Subcutaneous abdominal adipose tissue (tissue), 5 donors: ENCODE measurements around the gene ADGRD1.

ENCODE experiments used
- H3K27ac ChIP-seq: one replicate; pipeline ENCODE4 v1.7.0; 2013; ENCODE audit warnings: low read depth, mild to moderate bottlenecking, inconsistent platforms, low read length, moderate library complexity
- H3K27me3 ChIP-seq, 5 donors: one replicate each; pipeline ENCODE4 v1.7.0; 2013; ENCODE audit warnings: low read length in 5 of 5, inconsistent platforms in 1 of 5; ENCODE audit not compliant: control insufficient read depth in 5 of 5, insufficient read depth in 4 of 5
- H3K36me3 ChIP-seq, 5 donors: one replicate each; pipeline ENCODE4 v1.7.0; 2013; ENCODE audit warnings: low read length in 5 of 5; ENCODE audit not compliant: control insufficient read depth in 5 of 5, insufficient read depth in 5 of 5
- H3K4me1 ChIP-seq, 5 donors: one replicate each; pipeline ENCODE4 v1.7.0; 2013; ENCODE audit warnings: low read length in 5 of 5, mild to moderate bottlenecking in 3 of 5, moderate library complexity in 1 of 5; ENCODE audit not compliant: control insufficient read depth in 5 of 5, insufficient read depth in 5 of 5
- H3K4me3 ChIP-seq, 5 donors: one replicate each; pipeline ENCODE4 v1.7.0; 2013; ENCODE audit warnings: low read length in 5 of 5, low read depth in 1 of 5
- H3K9ac ChIP-seq, 5 donors: one replicate each; pipeline ENCODE4 v1.7.0; 2013; ENCODE audit warnings: low read length in 5 of 5, mild to moderate bottlenecking in 4 of 5, moderate library complexity in 3 of 5
- H3K9me3 ChIP-seq, 5 donors: one replicate each; pipeline ENCODE4 v1.7.0; 2013; ENCODE audit warnings: low read length in 5 of 5; ENCODE audit not compliant: control insufficient read depth in 5 of 5
- donor health status: healthy.
- donor health status: healthy.
- donor health status: healthy.
- donor health status: healthy.
- donor health status: healthy.

ADGRD1 gene

DNA sequence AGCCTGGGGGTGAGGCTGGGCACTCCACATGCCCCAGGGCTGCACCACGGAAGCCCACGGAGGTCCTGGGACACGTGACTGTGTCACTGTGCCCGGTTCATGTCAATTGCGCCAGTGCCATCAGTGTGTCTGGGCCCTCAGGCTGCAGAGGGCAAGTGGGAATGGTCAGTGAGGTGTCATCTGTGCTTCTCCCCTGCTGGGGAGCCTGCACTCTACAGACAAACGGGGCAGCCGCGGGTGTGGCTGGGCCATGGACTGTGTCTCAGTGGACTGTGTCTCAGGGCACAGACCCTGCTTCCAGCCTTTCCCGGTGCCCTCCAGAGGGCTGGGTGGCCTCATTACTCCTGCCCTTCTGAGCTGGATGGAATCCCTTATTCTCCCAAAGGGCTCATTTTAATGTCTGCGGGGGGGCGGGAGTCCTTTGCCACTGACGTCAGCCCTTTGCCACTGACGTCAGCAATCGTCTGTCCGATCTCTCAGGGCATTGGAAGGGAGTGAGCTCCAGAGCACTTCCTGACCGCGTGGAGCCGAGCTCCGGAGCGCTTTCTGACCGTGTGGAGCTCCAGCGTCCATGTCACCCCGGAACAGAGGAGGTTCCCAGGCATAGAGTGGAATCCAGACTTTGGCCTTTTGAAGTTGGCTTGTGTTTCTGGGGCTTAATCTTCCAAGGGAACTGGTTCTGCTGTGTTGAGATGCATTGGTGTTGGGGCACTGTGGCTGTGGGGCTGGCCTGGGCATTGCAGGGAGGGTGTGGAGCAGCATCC, 72.4 kb downstream of the ADGRD1 start:
- Histone ChIP-seq H3K4me1 (peaks cover 0 to 8% (median 2%) of the 10 kb centered on the region in 5 donors), H3K9me3 (no peaks in the 10 kb centered on the region), H3K9ac (no peak overlapping the region), H3K4me3 (no peak overlapping the region), H3K27me3 (peaks cover 0 to 13% (median 2%) of the 10 kb centered on the region in 5 donors), H3K36me3 (peaks cover 0 to 2% (median 0%) of the 10 kb centered on the region in 5 donors), H3K27ac (no peak overlapping the region)

DNA sequence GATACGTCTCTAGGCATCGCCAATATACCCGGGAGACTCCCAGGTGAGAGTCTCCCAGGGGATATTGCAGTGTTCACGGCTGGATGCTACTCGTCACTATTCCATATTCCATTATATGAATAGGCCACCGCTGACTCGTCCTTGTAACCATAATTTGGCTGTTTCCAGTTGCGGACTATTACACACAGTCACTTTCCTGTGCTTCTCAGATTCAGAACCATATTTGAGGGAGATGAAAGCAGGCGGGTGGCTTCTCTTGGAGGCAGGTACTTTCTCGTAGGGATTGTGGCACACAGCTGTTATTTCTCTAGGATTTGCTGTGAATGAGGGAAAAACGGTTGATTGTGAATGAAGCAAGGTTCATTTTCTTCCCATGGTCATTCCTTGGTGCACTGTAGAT, 73.0 kb downstream of the ADGRD1 start:
- no peak overlapping the region for H3K4me3 ChIP-seq
- no peak overlapping the region for H3K27ac ChIP-seq
- no peak overlapping the region for H3K9ac ChIP-seq
- peaks cover 0 to 2% (median 0%) of the 10 kb centered on the region in 5 donors for H3K36me3 ChIP-seq
- no peaks in the 10 kb centered on the region for H3K9me3 ChIP-seq
- peaks cover 0 to 13% (median 5%) of the 10 kb centered on the region in 5 donors for H3K27me3 ChIP-seq
- H3K4me1 ChIP-seq: peaks cover 0 to 8% (median 2%) of the 10 kb centered on the region in 5 donors

DNA sequence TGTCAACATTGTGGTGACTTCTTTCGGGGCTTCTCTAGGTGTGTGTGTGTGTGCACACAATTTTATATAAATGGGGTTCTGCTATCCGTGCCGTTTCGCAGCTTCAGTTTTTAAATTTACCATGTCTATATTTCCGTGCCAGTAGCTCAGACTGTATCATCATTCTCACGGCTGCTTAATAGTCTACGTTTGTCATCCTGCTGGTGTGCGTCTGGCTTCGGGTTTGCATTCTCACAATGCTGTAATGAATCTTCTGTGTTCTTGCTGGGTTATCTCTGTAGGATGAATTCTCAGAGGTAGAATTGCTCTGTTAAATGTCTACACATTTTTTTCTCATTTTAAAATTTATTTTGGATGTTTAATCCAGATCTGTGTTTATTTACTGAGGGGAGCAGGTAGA, 73.6 kb downstream of the ADGRD1 start:
- no peaks in the 10 kb centered on the region for H3K9me3 ChIP-seq
- H3K9ac ChIP-seq: no peak overlapping the region
- no peak overlapping the region for H3K4me3 ChIP-seq
- H3K4me1 ChIP-seq: peaks cover 0 to 8% (median 2%) of the 10 kb centered on the region in 5 donors
- no peak overlapping the region for H3K27ac ChIP-seq
- peaks cover 0 to 13% (median 7%) of the 10 kb centered on the region in 5 donors for H3K27me3 ChIP-seq
- peaks cover 0 to 2% (median 0%) of the 10 kb centered on the region in 5 donors for H3K36me3 ChIP-seq

DNA sequence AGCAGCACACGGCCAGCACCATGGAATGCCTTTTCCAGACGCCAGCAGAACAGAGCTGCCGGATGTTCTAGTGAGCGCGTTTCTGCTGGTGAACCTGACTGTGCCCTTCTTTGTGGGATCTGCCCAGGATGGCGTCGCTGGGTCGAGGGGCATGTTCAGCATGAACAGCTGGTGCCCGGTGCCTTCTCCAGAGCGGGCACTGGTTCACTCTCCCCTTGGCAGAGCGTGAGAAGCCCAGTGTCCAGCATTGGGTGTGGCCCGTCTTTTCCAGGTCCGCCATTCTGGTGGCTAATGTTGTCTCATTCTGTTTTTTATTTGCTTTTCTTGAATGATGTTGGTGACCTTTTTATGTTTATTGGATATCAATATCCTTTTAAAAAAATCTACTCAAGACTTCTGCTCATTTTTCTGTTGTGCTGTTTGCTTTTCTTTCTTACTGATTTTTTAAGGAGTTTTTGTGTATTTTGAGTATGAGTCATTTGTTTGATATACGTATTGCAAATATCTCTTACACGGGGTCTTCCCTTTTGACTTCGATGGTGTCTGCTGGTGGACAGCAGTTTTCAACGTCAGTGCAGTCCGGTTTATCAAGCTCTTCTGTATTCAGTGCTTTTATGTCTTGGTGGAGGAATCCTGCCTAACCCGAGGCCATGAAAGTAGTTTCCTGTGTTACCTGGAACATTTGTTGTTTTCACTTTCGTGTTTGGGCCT, 74.3 kb downstream of the ADGRD1 start:
- Histone ChIP-seq H3K9ac (no peak overlapping the region), H3K9me3 (no peaks in the 10 kb centered on the region), H3K27ac (no peak overlapping the region), H3K27me3 (peaks cover 0 to 13% (median 8%) of the 10 kb centered on the region in 5 donors), H3K4me1 (peaks cover 0 to 8% (median 2%) of the 10 kb centered on the region in 5 donors), H3K36me3 (peaks cover 0 to 2% (median 0%) of the 10 kb centered on the region in 5 donors), H3K4me3 (no peak overlapping the region)

DNA sequence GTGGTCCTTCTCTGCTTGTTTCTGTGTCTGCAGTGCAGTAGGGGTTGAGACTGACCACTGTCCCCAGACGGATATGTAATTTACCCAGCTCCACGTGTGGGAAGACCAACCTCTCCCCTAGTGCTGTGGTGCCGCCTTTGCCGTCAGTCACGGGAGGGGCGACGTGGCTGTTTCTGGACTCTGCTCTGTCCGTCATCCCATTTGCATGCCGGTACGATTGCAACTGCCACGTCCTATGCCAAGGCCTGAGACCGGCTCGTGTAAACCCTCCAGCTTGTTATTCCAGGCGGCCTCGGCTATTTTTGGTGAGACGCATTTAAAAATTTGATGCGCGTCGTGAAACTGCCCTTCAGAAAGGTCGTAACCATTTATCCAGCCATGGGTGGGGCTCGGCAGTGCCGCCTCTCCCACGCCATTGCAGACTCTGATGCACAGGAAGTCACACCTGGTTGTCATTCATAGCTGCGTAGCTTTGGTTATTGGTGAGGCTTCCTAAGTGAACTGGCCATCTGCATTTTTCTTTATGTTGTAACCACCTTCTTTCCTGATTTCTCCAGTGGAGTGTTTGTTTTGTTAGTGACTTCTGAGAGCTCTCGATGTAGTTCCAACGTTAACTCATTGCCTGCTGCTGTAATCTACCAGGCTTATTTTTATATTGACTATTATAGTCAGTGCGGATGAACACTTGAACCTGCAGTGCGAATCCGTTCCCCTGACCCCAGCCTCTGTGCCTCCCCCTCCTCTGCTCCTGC, 75.1 kb downstream of the ADGRD1 start:
- Histone ChIP-seq H3K9me3 (no peaks in the 10 kb centered on the region), H3K4me1 (peaks cover 0 to 8% (median 2%) of the 10 kb centered on the region in 5 donors), H3K27me3 (peaks cover 0 to 14% (median 8%) of the 10 kb centered on the region in 5 donors), H3K36me3 (peaks cover 0 to 2% (median 0%) of the 10 kb centered on the region in 5 donors), H3K9ac (no peak overlapping the region), H3K4me3 (no peak overlapping the region), H3K27ac (no peak overlapping the region)

DNA sequence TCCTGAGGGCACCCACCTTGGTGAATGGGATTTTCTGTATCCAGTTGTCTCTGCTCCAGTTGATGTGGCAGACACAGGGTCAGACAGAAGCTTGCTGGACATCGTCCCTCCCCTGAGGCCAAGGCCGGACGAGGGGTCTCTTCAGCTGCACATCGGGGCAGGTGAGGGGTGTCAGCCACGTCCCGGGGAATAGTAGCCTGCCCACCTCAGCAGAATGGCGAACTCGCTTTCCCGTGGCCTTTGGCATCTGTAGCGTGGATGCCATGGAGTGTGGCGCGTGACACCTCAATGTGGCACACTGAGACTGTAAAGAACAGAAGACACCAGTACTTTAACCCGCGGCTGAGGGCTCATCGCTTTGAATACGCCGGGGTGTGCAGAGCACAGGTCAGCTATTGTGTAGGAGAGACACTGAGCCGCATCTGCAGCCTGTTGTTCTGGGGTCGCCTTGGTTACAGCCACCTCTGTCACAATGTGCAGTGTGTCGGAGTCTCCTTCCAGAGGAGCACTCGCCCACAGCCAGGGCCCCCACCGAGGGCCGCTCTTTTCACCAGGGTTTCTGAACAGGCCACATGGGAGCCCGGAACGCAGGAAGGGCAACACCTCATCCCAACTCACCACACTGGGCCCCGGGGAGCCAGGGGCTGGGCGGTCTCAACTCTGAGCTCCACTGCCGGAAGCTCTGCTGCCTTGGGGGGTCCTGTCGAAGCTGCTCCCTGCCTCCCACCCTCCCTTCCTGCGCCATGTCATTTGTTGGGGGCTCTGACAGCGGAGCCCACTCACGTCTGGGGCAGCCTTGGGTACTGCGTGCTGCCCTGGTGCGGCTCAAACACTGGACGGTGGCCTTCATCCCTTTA, 77.0 kb downstream of the ADGRD1 start:
- Histone ChIP-seq H3K27me3 (peaks cover 0 to 16% (median 8%) of the 10 kb centered on the region in 5 donors), H3K4me1 (peaks cover 0 to 8% (median 0%) of the 10 kb centered on the region in 5 donors), H3K27ac (no peak overlapping the region)

DNA sequence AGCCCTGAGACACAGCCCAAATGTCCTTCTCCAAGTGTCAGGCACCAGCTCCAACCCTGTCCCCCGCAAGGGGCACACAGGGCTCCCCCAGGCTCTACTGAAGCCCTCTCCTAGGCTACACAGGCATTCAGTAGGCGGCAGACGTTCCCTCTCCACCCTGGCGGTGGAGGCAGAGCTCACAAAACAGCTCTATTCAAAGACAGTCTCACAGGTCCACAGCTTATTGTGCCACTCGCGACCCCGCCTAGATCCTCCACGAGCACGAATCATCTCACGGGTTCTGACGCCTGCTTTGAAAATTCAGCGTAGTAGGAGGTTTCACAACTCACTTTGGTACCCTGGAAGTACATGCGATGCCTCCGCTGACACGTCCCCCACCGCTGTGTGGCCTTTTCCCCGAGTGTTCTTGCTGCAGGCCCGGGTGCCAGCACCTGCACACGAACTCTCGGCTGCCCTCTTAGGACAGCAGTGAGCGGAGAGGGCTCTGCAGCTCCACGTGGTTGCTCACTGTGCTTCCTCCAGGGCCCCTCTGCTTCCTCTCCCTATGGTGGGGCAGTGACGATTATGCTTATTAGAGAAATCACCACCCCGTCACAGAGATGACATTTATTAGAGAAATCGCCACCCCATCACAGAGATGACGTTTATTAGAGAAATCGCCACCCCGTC, 78.5 kb downstream of the ADGRD1 start:
- H3K4me3 ChIP-seq: no peak overlapping the region
- H3K9me3 ChIP-seq: no peaks in the 10 kb centered on the region
- H3K4me1 ChIP-seq: peaks cover 0 to 8% (median 0%) of the 10 kb centered on the region in 5 donors
- peaks cover 0 to 16% (median 8%) of the 10 kb centered on the region in 5 donors for H3K27me3 ChIP-seq
- no peaks in the 10 kb centered on the region for H3K36me3 ChIP-seq
- H3K9ac ChIP-seq: no peak overlapping the region
- no peak overlapping the region for H3K27ac ChIP-seq

More for the DNA sequence above, 77.0 kb downstream of the ADGRD1 start:
- H3K9me3 ChIP-seq: no peaks in the 10 kb centered on the region
- H3K36me3 ChIP-seq: no peaks in the 10 kb centered on the region
- no peak overlapping the region for H3K9ac ChIP-seq
- no peak overlapping the region for H3K4me3 ChIP-seq

DNA sequence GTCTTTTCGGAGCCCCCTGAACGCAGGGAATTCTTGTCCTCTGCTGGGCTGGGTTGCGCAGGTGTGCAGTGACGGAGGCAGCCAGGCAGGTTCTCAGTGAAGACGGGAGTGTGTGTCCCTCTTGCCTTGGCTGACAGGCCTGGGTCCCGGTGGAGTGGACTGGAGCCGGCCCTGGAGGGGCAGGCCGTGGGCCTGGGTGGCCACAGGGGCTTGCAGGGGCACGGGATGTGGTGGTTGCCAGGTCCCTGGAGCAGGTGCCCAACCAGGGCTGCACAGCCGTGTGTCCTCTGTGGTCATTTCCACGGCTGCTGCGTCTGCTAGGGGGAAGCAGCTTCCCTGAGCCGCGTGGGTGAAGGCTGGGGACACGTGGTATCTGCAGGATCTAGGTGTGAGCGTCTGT, 79.8 kb downstream of the ADGRD1 start:
- no peak overlapping the region for H3K9ac ChIP-seq
- no peak overlapping the region for H3K27ac ChIP-seq
- peaks cover 0 to 8% (median 0%) of the 10 kb centered on the region in 5 donors for H3K4me1 ChIP-seq
- H3K36me3 ChIP-seq: no peaks in the 10 kb centered on the region
- H3K4me3 ChIP-seq: no peak overlapping the region
- no peaks in the 10 kb centered on the region for H3K9me3 ChIP-seq
- H3K27me3 ChIP-seq: peaks cover 0 to 16% (median 8%) of the 10 kb centered on the region in 5 donors
